HG03342 (cell line): ENCODE measurements around the gene C6orf136.

Source experiments
- ATAC-seq: cut with Tn5 transposase; IDR thresholded peaks from one replicate; pipeline ENCODE4 v1.9.1; 2021; ENCODE audit warnings: mild to moderate bottlenecking, moderate library complexity; ENCODE audit not compliant: unreplicated experiment

The C6orf136 gene

DNA sequence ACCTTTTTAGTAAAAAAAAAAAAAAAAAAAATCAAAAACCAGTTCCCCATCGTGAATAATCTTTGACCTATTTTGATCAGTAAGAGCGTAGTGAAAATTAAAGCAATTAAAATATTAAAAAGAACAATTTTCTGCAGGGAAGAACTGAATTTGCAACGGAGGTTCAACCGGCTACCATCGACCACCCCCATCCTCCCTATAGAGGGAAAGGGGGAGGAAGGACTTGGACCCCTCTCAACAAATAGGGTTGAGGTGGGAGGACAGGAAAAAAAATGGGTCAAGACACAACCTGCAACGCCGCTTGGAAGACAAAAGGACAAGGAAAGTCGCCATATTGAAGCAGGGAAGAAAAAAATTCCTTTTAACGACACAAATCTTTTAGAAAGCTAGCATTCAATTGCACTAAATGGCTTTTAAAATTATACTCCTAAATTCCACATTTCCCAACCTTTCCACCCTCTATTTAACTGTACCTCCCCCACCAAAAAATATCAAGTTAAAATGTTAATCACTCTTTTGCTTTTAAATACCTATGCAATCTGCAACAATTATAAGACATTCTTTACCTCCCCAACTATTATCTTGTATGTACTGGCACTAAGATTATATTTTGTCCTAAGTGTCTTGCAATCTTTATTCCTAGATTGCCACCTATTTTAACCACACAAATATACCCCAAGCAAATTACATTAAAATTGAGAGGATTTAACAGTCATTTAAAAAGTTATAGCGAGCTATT, 31.5 kb upstream of the C6orf136 start:
- ATAC-seq, result no peak

DNA sequence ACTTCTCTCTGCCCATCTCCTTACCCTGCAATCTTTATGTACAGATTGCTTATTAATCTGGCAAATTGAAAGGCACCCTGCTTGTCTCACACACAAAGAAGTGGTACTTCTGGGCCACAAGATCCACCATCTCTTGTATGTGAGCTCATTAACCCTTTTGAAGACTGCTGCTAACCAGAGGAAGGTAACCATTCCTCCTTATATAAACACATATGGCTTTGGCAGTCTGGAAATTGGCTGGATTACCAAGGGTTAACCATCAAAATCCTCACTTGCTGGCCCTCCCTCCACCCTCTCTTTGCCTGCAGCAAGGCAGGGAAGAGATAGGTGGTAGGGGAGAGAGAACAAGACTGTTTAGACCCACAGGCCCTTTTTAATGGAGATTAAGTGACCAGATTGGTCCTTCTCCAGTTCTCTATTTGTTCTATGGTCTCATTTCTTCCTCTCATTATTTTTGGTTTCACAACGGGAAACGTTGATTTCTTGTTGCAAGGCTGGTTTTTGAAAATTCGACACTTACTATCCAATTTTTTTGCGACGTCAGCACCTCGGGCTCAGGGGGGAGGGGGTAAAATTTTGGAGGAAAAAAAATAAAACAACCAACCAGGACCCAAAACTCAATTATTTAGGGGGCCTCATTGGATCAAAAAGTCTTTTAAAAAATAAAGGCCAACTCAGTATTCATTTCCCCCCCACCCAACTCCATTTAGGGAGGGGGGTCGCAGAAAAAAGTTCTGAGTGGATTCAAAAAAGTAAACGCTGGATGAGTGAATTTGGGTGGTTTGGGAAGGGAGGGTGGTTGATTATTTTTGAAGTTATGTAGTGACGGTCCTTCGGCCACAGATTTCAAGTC, 30.7 kb upstream of the C6orf136 start:
- ATAC-seq, result no peak

DNA sequence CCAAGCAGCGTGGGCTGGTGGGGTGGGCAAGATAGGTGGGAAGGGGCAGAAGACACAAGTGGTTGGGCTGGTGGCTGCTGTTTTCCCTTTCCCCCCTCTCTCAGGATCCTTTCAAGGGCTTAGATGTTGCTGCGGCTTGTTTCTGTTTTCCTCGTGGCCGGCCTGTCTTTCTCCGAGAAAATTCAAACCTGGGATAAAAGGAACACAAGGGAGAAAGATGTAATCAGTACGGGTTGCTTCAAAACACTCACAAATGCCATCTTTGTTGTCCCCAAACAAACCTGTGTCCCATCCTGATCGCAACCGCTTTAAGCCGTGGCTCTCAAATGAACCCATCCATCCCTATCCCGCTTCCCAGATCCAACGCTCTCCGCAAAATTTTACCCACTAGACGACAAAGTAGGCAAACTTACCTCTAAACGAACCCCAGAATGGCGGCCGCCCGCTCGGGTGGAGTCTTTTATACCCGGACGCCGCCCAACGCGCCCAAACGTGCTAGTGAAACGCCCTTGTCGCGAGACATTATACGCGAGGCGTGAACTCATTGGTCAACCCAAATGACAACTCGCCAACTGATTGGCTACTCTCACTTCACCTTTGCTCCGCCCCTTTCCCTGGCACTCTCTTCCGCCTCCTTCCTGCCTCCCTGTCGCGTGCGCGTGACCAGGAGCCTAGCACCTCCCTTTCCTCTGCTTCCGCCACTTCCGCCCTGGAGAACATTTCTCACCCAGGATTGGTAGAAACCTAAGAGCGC, 29.9 kb upstream of the C6orf136 start, which contains the start of gene PPP1R10:
PPP1R10 (minus strand) TSS at position 433 of the 754 bp plus-strand sequence. CDS start 7,299 bp downstream, outside the sequence.
- peak; percentile 79 for ATAC-seq

DNA sequence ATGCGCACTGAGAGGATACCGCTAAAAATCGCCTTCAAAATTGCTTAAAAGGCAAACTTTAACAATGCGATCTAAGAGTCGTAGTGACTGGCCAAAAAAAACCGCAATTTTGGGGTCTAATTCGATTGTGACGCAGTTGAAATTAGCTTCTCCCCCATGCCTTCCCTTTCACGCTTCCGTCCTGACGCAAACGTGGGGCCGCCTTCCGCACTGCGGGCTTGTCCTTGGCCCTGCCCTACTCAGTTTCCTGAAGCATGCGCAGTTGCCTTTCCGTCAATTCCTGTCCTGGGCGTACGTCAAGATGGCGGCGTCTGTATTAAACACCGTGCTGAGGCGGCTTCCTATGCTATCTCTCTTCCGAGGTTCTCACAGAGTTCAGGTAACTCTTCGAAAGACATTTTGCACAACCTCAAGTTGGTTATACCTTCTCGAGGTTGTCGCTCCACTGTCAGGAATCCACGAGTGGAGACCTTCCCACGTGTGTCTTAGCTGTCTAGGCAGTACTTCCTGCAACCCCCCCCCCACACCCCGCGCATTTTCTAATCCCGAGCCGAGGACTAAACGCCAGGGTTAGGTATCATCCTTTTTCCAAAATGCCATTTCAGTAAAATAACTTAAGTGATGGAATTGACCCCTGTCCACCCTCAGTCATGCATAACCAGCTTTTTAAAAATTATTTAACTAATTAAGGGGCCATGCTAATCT, 29.2 kb upstream of the C6orf136 start, which contains the start of gene MRPS18B:
MRPS18B (plus strand) TSS at position 276 of the 705 bp plus-strand sequence; CDS start at position 302, 26 bp downstream.
- peak; percentile 63 for ATAC-seq

DNA sequence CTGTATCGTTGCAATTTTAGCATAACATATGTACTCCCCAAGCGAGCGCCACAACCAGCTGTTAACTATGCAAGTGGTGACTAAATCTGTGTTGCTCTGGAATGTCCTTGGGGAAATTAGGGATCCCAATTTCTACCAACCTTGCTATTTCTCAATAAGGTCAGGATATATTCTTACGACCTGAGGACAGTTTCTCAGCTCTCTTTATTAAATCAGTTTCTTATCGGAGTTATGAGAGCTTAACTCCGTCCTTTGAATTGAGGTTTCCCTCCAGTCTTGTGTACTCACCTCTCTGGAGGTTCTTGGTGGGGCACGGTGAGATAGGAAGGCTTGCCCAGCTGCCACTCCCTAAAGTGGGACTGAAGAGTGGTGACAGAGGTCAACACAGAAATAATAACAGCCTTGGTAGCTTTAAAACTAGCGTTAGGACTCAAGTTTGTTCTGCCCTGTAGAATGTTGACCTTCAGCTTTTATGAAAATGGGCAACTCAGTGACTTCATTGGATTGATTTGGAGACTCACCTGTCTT, 28.6 kb upstream of the C6orf136 start:
- ATAC-seq, result no peak

DNA sequence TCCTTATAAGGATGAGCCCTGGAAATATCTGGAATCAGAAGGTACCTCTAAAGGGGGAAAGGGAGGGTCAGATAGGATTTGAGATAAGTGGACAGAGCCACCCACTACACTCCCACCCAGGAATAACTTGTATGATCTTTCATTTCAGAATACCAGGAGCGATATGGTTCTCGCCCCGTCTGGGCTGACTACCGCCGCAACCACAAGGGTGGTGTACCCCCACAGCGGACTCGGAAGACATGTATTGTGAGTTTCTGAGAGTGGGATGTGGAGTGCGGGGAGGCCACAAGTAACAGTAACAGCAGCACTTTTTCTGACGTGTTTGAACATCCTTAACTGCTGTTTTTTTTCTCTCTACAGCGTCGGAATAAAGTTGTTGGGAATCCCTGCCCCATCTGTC, 27.4 kb upstream of the C6orf136 start:
- no peak for ATAC-seq

DNA sequence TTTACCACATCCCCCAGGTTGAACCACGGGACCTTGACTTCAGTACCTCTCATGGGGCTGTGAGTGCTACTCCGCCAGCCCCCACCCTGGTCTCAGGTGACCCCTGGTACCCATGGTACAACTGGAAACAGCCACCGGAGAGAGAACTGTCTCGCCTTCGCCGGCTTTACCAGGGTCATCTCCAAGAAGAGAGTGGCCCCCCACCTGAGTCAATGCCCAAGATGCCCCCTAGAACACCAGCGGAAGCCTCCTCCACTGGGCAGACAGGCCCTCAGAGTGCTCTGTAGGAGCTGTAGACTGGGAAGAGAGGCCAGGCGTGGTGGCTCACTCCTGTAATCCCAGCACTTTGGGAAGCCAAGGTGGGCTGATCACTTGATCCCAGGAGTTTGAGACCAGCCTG, 21.4 kb upstream of the C6orf136 start:
- no peak for ATAC-seq

DNA sequence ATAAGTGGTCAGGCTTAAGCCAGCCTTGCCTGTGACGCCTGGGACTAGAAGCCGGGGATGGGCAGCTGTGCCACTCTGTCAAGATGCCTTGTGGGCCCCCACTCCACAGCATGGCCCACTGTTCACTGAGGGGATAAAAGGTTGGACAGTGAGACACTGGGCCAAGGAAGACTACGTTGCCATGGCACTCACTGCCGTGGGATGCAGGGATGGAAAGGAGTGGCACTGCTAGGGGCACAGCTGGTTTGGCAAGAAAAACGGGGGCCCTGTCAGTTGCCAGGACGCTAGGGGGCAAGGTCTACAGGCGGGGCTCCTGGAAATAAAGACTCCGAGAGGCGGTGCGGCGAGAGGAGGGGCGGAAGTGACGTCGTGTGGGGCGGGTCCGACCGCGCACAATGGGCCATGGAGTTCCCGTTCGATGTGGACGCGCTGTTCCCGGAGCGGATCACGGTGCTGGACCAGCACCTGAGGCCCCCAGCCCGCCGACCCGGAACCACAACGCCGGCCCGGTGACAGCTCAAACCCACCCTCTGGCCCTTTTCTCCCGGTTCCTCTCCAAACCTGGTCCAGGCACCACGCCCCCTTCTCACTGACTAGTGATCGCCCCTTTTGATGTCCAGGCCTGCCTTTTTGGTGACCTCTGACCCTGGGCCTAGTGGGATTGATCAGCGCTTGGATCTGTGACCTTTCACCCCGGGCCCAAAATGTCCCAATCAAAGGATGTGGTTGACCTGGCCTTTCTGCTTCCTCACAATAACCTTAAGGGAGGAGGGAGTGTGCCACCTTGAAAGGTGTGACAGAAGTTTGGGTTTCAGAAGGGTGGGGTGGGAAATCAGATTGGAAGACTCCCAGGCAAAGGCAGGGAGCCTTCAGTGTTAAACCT, 20.2 kb upstream of the C6orf136 start, which contains the start of gene ATAT1:
ATAT1 (plus strand) TSS at position 391 of the 883 bp plus-strand sequence.
- peak; percentile 79 for ATAC-seq

DNA sequence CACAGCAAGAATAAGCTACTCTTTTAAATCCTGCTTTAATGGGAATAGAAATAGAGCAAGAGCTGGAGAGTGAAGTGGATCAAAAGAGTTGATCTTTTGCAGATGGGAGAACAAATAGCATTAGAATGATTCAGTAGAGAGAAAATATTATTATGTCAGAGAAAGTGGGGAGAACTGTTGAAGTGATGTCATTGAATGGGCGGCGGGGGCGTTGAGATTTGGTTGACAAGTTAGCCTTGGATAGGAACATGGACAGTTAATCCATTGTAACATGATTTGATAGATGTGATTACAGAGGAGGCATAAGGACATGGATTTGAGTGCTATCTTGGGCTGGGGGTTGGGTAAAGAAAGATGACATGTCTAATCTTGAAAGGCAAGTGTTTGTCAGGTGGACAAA, 11.1 kb upstream of the C6orf136 start:
- no peak for ATAC-seq

DNA sequence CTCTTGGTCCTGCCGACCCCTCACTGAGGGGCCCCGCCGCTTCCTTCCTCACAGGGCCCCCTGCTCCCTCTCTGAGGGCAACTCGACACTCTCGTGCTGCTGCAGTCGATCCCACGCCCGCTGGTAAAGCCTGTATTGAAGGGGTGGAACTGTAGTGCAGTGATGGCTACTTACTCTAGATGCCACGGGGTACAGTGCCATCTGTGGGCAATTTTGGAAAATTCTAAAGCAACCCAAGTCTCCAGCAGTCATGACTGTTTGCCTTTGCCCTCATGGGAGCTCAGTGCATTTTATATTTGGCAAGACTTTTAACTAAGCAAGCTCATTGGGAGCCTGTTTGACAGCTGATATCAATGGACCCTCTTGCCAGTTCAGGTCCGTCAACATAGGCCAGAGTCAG, 6.5 kb upstream of the C6orf136 start:
- no peak for ATAC-seq

DNA sequence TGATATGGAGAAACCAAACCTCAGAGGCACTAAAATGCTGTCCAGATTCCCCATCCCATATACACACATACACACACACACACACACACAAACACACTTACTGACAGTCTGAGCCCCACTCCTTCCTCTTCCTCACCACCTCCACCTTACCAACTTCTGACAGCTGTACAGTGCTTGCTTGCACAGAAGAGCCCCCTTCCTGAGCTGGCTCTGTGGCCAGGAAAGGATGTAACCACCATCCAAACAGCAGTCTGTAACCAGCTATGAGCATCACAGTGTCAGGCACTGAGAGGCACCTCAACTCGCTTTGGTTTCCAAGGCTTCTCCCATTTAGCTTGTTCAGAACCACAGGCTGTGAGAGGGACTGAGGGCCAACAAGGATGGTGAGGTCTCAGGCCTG, 5.9 kb upstream of the C6orf136 start:
- ATAC-seq, result no peak

DNA sequence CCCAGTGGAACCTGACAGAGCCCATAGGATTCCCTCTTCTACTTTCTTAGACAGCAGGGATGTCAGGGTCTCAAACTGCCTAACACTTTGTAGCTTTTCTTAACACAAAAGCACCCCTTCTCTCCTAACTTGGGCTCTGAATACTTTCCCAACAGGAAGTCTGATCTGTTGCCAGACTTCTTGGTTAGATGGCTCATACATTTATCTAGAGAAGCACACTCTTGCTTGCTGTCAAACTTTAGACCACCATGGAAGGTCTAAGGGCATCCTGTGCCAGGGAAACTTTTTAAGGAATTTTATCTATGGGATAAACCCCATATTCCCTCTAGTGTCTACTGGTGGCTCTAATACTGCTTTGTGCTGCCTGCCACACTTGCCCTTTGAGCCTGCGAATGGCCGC, 3.3 kb upstream of the C6orf136 start:
- ATAC-seq, result no peak

DNA sequence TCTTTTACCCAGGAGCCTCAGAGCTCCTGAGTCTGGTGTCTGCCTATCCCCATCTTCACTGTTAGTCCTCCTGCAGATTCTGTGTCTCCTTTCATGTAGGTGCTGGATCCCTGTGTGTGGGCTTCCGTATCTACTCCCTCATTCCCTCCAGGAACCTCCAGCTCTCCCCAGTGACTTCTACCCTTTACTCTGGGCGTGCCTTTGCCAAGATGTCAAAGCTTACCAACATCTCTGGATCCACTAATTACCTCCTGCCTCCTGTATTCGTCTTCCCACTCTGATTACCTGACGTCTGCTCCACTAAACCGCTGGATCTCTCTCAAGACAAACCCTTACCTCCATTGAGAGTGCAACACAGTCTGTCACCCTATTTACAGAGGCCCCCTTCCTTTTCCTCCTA, 2.2 kb upstream of the C6orf136 start:
- no peak for ATAC-seq

DNA sequence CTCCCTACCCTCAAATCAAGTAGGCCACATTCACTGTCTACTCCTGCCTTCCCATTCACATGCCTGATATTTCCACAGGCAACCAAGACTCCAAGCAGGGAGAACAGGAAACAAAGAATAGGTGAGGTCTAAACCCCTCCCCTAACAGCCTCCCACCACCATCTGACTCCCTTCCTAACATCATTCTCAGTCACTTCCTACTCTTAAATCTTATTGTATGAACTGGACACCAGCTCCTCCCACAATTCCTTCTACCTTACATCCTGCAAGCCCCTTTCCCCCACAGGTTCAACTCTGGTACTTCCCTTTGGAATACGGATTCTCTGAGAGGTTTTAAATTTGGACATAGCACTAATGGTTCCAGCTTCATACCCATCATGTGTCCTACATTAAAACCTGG, 944 bp upstream of the C6orf136 start:
- ATAC-seq, result no peak

DNA sequence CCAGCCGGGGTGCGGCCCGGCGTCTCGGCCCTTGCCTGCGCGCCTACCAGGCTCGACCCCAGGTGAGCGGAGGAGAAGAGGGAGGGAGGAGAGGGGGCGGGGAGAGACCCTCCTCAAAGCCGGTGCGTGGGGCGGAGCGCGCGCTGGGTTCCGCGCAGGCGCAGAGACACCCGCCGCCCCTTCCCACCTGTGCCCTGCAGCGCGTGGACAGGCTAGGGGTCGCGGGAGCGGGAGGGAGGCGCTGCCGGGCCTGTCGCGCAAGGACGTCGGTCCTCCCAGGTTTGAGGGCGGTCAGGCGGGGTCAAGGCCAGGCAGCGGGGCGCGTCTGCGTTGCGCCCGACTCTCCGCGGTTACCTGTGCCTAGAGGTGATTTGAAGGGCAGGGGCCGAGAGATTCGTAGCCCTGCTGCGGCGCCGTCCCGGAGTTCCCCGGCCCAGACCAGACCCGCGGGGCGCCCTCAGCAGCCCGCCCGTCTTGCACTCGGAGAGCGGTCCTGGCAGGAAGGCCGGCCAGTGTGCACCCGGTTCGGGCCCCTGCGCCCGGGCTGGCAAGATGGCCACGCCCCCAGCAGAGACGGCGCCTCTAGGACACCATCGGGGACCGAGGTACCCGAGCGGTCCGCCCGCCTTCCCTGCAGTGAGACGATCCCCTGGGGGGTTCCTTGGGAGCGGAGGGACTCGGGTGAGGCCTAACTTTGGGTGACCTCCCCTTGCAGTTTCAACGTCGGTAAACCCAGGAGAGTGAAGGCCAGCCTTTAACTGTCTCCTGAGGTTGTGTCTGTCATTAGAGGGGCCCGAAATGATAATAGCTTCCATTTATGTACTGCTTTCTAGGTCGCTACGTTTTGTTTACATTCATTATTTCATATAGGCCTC, 546 bp downstream of the C6orf136 start:
- ATAC-seq, result peak; percentile 62

DNA sequence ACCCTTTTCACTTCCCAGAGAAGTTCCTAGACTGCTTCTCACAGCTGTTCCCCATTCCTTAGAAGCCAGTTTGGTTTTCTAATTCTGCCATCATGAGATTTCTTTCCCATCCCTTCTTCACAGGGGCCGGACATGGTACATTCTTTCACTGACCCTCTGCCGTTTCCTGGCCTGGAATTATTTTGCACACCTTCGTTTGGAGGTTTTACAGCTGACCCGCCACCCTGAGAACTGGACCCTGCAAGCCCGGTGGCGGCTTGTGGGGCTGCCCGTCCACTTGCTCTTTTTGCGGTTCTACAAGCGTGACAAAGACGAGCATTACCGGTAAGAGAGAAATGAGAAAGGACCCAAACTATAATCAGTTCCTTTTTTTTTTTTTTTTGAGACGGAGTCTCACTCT, 4.2 kb downstream of the C6orf136 start:
- no peak for ATAC-seq

DNA sequence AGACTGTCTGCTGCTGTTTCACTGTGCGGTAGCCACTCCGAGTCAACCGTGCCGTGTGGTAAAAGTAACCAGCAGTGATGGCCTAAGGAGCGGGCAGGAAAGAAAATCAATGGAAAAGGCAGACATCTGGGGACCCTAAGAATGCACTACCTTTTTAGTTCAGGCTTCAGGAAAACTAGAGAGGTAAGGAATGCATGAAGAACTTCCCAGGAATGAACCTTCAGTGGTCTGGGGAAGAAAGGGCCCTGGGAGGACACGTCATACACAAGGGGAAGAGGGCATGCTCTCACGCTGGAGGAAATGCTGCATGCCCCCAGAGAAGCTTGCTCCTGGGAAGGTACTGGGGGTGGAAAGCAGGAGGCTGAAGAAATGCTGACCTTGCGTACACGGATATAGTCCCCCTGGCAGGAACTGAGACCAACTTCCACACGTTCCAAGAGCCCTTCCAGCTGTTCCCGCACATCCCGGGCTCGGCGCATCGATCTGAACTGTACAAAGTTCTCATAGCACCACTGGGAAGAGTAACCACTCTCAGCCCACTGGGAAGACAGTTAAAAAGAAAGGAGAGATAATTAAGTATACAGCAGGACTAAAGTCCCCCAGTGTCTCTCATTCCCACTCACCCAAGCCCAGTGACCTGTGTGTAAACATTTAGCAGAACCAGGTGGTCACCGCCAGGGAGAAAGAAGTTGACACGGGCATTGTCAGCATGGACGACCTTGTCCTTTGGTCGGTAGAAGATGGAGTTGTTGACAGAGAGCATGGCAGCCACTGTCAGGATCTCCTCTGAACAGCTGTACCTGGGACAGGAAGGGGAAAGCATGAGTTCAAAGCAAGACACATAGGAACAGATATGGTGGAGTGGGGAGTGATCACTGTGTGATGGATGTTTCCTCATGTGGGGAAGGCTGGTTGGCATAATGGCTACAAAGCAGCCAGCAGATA, 8.1 kb downstream of the C6orf136 start:
- ATAC-seq, result no peak
